HUES6 (cell line): ENCODE data around the gene COL6A3.
"Not testable (repeated sequence)": the region's sequence is repeated elsewhere in the genome, so short reads cannot be mapped to it uniquely, and the experiment has no call there.

Experiments
- H3K27ac ChIP-seq: 2 replicates; pipeline ENCODE4 v1.7.0; 2013; ENCODE audit warnings: low read depth, mild to moderate bottlenecking, low read length, inconsistent platforms
- H3K27me3 ChIP-seq: 2 replicates; pipeline ENCODE4 v1.6.1; 2013; ENCODE audit warnings: low read length; ENCODE audit not compliant: control insufficient read depth, insufficient read depth
- H3K36me3 ChIP-seq: 2 replicates; pipeline ENCODE4 v1.6.1; 2013; ENCODE audit warnings: low read length; ENCODE audit not compliant: control insufficient read depth, insufficient read depth
- H3K4me1 ChIP-seq: 2 replicates; pipeline ENCODE4 v1.6.1; 2013; ENCODE audit warnings: low read length; ENCODE audit not compliant: control insufficient read depth, insufficient read depth
- H3K4me3 ChIP-seq: 2 replicates; pipeline ENCODE4 v1.5.1; 2013; ENCODE audit warnings: low read depth, low read length
- H3K9ac ChIP-seq: one replicate; pipeline ENCODE4 v1.6.1; 2013; ENCODE audit warnings: mild to moderate bottlenecking, low read length
- H3K9me3 ChIP-seq: 2 replicates; pipeline ENCODE4 v1.6.1; 2013; ENCODE audit warnings: low read depth, low read length; ENCODE audit not compliant: control insufficient read depth, insufficient read depth

Gene COL6A3

DNA sequence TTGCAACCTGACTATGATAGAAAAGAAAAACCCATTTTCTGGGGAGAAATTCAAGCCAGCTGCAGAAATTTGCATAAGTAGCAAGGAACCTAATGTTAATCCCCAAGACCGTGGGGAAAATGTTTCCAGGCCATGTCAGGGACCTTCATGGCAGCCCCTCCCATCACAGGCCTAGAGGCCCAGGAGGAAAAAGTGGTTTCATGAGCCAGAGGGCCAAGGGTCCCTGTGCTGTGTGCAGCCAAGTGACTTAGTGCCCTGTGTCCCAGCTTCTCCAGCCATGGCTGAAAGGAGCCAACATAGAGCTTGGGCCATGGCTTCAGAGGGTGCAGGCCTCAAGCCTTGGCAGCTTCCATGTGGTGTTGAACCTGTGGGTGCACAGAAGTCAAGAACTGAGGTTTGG lies 110.7 kb downstream of the COL6A3 start:
- H3K27ac ChIP-seq, H3K36me3 ChIP-seq, H3K9ac ChIP-seq, H3K27me3 ChIP-seq, H3K4me1 ChIP-seq, H3K4me3 ChIP-seq: not testable (repeated sequence)
- H3K9me3 ChIP-seq = peaks cover 35% of the 10 kb centered on the region

GRCh38 chr2:237301595-237301994 lies 112.4 kb downstream of the COL6A3 start:
- no peaks in the 10 kb centered on the region for H3K36me3 ChIP-seq
- peaks cover 35% of the 10 kb centered on the region for H3K9me3 ChIP-seq
- H3K27me3 ChIP-seq = no peaks in the 10 kb centered on the region
- H3K4me1 ChIP-seq = no peaks in the 10 kb centered on the region; the same call in 1 of the 2 replicates
- H3K9ac ChIP-seq = no peak overlapping the region
- no peak overlapping the region for H3K27ac ChIP-seq
- no peak overlapping the region for H3K4me3 ChIP-seq

DNA sequence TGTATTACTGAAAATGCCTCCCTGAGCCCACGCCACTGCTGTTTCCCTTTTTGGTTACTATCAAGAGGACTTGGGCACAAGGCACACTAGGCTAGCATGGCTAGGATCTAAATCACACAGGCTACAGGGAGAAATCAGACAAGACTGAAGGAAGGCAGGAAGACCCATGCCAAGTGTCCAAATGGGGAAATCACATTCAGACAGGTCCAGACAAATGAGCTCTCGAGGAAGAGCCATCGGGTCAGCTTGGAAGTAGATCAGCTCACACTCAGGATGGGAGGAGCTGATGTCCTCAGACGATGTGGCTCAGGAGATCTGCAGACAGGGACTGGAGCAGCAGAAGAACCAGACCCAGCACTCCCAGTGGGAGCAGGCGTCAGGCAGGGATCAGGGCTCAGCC lies 113.2 kb downstream of the COL6A3 start:
- Histone ChIP-seq H3K27me3 (no peaks in the 10 kb centered on the region), H3K4me3 (no peak overlapping the region), H3K9me3 (peaks cover 35% of the 10 kb centered on the region), H3K27ac (no peak overlapping the region), H3K36me3 (no peaks in the 10 kb centered on the region), H3K9ac (no peak overlapping the region), H3K4me1 (no peaks in the 10 kb centered on the region; the same call in 1 of the 2 replicates)

DNA sequence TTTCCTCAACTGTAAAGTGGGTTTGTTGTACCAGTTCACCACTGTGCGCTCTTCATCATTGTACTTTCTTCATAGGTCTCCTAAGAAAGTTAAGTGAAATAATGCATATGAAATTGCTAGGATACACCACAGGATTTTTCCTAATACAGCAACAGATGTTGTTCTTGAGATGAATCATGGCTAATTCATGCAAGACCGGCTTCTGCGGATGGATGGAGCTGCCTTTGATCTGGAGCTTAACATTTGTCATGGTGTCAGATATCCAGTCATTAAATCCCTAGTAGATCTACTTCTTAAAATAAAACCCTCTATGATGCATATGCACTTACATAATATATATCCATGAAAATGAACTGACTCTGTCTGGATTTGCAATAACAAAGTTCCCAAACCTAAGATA lies 114.1 kb downstream of the COL6A3 start:
- no peak overlapping the region for H3K4me3 ChIP-seq
- H3K27me3 ChIP-seq = no peaks in the 10 kb centered on the region
- peaks cover 34% of the 10 kb centered on the region for H3K9me3 ChIP-seq
- H3K27ac ChIP-seq = no peak overlapping the region
- H3K36me3 ChIP-seq = no peaks in the 10 kb centered on the region
- no peaks in the 10 kb centered on the region; the same call in 1 of the 2 replicates for H3K4me1 ChIP-seq
- H3K9ac ChIP-seq = no peak overlapping the region

DNA sequence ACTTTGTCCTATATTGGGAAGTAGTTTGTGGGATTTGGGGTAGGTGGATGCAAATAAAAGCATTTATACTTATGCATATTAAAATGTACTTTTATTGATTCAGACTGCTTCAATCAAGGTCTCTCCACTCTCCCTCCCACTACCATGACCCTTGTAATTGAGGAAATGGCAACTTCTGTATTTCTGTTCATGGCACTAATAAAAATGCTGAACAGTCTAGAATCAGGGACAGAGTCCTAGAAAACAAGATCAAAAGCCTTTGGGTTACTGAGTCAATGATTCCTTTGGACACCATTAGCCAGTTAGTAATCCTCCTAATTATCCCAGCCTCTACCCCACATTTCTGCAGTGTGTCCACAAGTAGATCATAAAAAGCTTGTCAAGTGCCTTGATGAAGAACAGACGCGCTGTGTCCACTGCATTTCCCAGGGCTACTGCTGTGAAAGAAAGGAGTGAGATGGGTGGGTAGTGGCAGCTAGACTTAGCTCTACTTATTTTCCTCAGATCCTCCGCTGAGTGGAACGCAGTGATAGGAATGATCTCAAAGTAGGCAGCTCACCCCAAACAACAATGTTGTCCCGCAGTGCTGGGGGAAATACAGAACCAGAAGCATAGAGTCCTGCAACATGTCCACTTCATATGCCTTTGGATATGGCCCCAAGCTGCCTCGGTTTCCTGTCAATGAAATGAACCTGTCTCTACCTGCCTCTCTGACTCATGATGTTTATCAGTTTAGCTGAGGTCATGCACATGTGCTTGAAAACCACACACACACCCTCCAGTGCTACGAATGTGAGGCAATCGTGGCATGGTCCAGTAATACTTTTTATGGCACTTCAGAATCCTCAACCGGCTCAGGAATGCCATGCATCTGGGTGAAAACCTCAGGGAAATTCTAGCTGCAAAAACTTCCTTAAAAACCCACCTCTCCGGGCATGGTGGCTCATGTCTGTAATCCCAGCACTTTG lies 115.5 kb downstream of the COL6A3 start:
- Histone ChIP-seq H3K27me3 (no peaks in the 10 kb centered on the region), H3K4me1 (no peaks in the 10 kb centered on the region; the same call in 1 of the 2 replicates), H3K27ac (peak overlapping the region; percentile 11; the same call in 1 of the 2 replicates), H3K9ac (peak overlapping the region; percentile 54), H3K4me3 (no peak overlapping the region), H3K9me3 (peaks cover 22% of the 10 kb centered on the region), H3K36me3 (no peaks in the 10 kb centered on the region)

GRCh38 chr2:237297421-237298150 lies 116.4 kb downstream of the COL6A3 start:
- no peaks in the 10 kb centered on the region; the same call in 1 of the 2 replicates for H3K4me1 ChIP-seq
- H3K9me3 ChIP-seq = peaks cover 13% of the 10 kb centered on the region
- no peaks in the 10 kb centered on the region for H3K27me3 ChIP-seq
- peak overlapping the region; percentile 8 for H3K9ac ChIP-seq
- no peak overlapping the region for H3K4me3 ChIP-seq
- H3K27ac ChIP-seq = peak overlapping the region; percentile 54; the same call in 1 of the 2 replicates
- no peaks in the 10 kb centered on the region for H3K36me3 ChIP-seq

GRCh38 chr2:237296756-237297155 lies 117.2 kb downstream of the COL6A3 start:
- Histone ChIP-seq H3K27me3 (no peaks in the 10 kb centered on the region), H3K9ac (peak overlapping the region; percentile 38), H3K27ac (peak overlapping the region; percentile 54; the same call in 1 of the 2 replicates), H3K4me1 (no peaks in the 10 kb centered on the region; the same call in 1 of the 2 replicates), H3K4me3 (no peak overlapping the region), H3K9me3 (peaks cover 6% of the 10 kb centered on the region; the same call in 1 of the 2 replicates), H3K36me3 (no peaks in the 10 kb centered on the region)

DNA sequence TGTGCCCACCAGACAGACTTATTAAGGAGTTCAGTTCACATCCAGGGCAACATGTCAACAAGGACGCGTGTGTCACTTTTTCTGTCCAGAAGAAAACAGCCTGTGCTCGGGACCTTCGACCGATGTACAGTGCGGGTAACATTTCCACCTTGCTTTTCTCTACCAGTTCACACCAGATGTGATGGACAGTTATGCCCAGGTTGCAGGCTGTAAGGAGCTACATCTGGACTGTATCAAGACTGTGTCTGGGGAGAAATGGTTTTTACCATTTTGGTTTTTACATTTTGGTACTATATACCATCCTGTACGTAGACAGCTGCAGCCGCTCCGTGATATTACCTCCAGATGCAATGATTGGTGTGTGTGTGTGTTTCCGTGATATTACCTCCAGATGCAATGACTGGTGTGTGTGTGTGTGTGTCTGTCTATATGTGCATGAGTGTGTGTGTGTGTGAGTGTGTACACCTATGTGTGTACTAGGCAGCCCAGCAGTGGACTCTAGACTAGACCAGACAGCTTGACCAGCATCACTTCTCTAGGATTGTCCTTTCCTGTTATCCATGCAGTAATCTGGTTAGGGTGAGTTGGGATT lies 118.0 kb downstream of the COL6A3 start:
- no peak overlapping the region for H3K4me3 ChIP-seq
- no peaks in the 10 kb centered on the region for H3K36me3 ChIP-seq
- peaks cover 3% of the 10 kb centered on the region; the same call in 1 of the 2 replicates for H3K9me3 ChIP-seq
- no peaks in the 10 kb centered on the region for H3K27me3 ChIP-seq
- no peaks in the 10 kb centered on the region; the same call in 1 of the 2 replicates for H3K4me1 ChIP-seq
- H3K27ac ChIP-seq = no peak overlapping the region
- no peak overlapping the region for H3K9ac ChIP-seq

- H3K27me3 ChIP-seq = no peaks in the 10 kb centered on the region
- no peak overlapping the region for H3K27ac ChIP-seq
- H3K9me3 ChIP-seq = no peaks in the 10 kb centered on the region
- H3K36me3 ChIP-seq = no peaks in the 10 kb centered on the region
- no peak overlapping the region for H3K4me3 ChIP-seq
- no peak overlapping the region for H3K9ac ChIP-seq
- H3K4me1 ChIP-seq = no peaks in the 10 kb centered on the region; the same call in 1 of the 2 replicates
These were observed 119.5 kb downstream of the COL6A3 start for GRCh38 chr2:237294460-237294859.

- no peak overlapping the region for H3K27ac ChIP-seq
These were observed 120.0 kb downstream of the COL6A3 start for GRCh38 chr2:237293978-237294377.

More at GRCh38 chr2:237293978-237294377, 120.0 kb downstream of the COL6A3 start:
- Histone ChIP-seq H3K9me3 (no peaks in the 10 kb centered on the region), H3K4me1 (no peaks in the 10 kb centered on the region; the same call in 1 of the 2 replicates), H3K36me3 (no peaks in the 10 kb centered on the region), H3K4me3 (no peak overlapping the region), H3K9ac (no peak overlapping the region), H3K27me3 (no peaks in the 10 kb centered on the region)
